ENCODE results near the gene RAP1GAP.

The RAP1GAP gene

GRCh38 chr1:21616372-21616771, 52.8 kb downstream of the RAP1GAP start:
- Mint-ChIP-seq H3K9me3 (no peaks in the 10 kb centered on the region), H3K36me3 (no peaks in the 10 kb centered on the region), H3K27ac (no peak overlapping the region), H3K4me1 (no peaks in the 10 kb centered on the region), H3K4me3 (no peak overlapping the region), H3K27me3 (peaks cover 26 to 28% of the 10 kb centered on the region in 2 donors)
- DNase-seq (no peak), ATAC-seq (replicated peaks) (peak in 1 of 2 donors; percentile 42)

GRCh38 chr1:21614419-21615115, 54.6 kb downstream of the RAP1GAP start:
- ATAC-seq (replicated peaks) = peak; percentile 34 to 44

GRCh38 chr1:21613072-21613867, 55.9 kb downstream of the RAP1GAP start:
- Mint-ChIP-seq H3K4me3 (no peak overlapping the region), H3K36me3 (no peaks in the 10 kb centered on the region), H3K27ac (no peak overlapping the region), H3K9me3 (no peaks in the 10 kb centered on the region), H3K4me1 (no peaks in the 10 kb centered on the region), H3K27me3 (peaks cover 5 to 20% of the 10 kb centered on the region in 2 donors)
- ATAC-seq (replicated peaks) (no peak), DNase-seq (no peak)

More at GRCh38 chr1:21614419-21615115, 54.6 kb downstream of the RAP1GAP start:
- Mint-ChIP-seq H3K9me3 (no peaks in the 10 kb centered on the region), H3K27ac (no peak overlapping the region), H3K36me3 (no peaks in the 10 kb centered on the region), H3K4me3 (no peak overlapping the region), H3K4me1 (no peaks in the 10 kb centered on the region), H3K27me3 (peaks cover 13 to 16% of the 10 kb centered on the region in 2 donors)
- DNase-seq = no peak

- DNase-seq (no peak), ATAC-seq (replicated peaks) (no peak)
- Mint-ChIP-seq H3K9me3 (peaks cover 0 to 5% of the 10 kb centered on the region in 2 donors), H3K4me3 (no peak overlapping the region), H3K4me1 (peaks cover 10 to 12% of the 10 kb centered on the region in 2 donors), H3K27me3 (peaks cover 12 to 29% of the 10 kb centered on the region in 2 donors), H3K36me3 (no peaks in the 10 kb centered on the region), H3K27ac (no peak overlapping the region)
Measured at GRCh38 chr1:21612057-21612456, 57.1 kb downstream of the RAP1GAP start.

- ATAC-seq (replicated peaks) = no peak
- DNase-seq = no peak
- no peak overlapping the region for H3K4me3 Mint-ChIP-seq
- H3K9me3 Mint-ChIP-seq = peaks cover 0 to 5% of the 10 kb centered on the region in 2 donors
- H3K27me3 Mint-ChIP-seq = peaks cover 12 to 35% of the 10 kb centered on the region in 2 donors
- H3K27ac Mint-ChIP-seq = no peak overlapping the region
- peaks cover 10 to 17% of the 10 kb centered on the region in 2 donors for H3K4me1 Mint-ChIP-seq
- no peaks in the 10 kb centered on the region for H3K36me3 Mint-ChIP-seq
Measured at GRCh38 chr1:21610989-21611785, 58.0 kb downstream of the RAP1GAP start.

- ATAC-seq (replicated peaks) = no peak
- Mint-ChIP-seq H3K27ac (no peak overlapping the region), H3K9me3 (peaks cover 0 to 5% of the 10 kb centered on the region in 2 donors), H3K27me3 (peaks cover 17 to 35% of the 10 kb centered on the region in 2 donors), H3K4me3 (no peak overlapping the region), H3K4me1 (peaks cover 11 to 17% of the 10 kb centered on the region in 2 donors), H3K36me3 (no peaks in the 10 kb centered on the region)
- no peak for DNase-seq
Measured at GRCh38 chr1:21610027-21610426, 59.1 kb downstream of the RAP1GAP start.

GRCh38 chr1:21608798-21609197, 60.4 kb downstream of the RAP1GAP start:
- Mint-ChIP-seq H3K27me3 (peaks cover 27 to 45% of the 10 kb centered on the region in 2 donors), H3K27ac (no peak overlapping the region), H3K4me3 (peak overlapping the region in 1 of 2 donors; percentile 18), H3K36me3 (no peaks in the 10 kb centered on the region), H3K4me1 (peaks cover 18 to 25% of the 10 kb centered on the region in 2 donors), H3K9me3 (peaks cover 0 to 5% of the 10 kb centered on the region in 2 donors)
- ATAC-seq (replicated peaks) = no peak
- DNase-seq = no peak

GRCh38 chr1:21607549-21608529, 61.3 kb downstream of the RAP1GAP start:
- peaks cover 31 to 47% of the 10 kb centered on the region in 2 donors for H3K27me3 Mint-ChIP-seq
- peak overlapping the region; percentile 72 for H3K27ac Mint-ChIP-seq
- DNase-seq = peak; percentile 75
- peak; percentile 94 to 95 for ATAC-seq (replicated peaks)
- H3K36me3 Mint-ChIP-seq = no peaks in the 10 kb centered on the region
- H3K9me3 Mint-ChIP-seq = peaks cover 0 to 5% of the 10 kb centered on the region in 2 donors
- H3K4me1 Mint-ChIP-seq = peaks cover 20 to 25% of the 10 kb centered on the region in 2 donors
- peak overlapping the region; percentile 68 to 74 for H3K4me3 Mint-ChIP-seq

GRCh38 chr1:21605964-21606705, 63.0 kb downstream of the RAP1GAP start:
- DNase-seq (no peak), ATAC-seq (replicated peaks) (no peak)
- Mint-ChIP-seq H3K9me3 (peaks cover 0 to 5% of the 10 kb centered on the region in 2 donors), H3K4me3 (no peak overlapping the region), H3K27me3 (peaks cover 38 to 56% of the 10 kb centered on the region in 2 donors), H3K27ac (no peak overlapping the region), H3K36me3 (no peaks in the 10 kb centered on the region), H3K4me1 (peaks cover 20 to 25% of the 10 kb centered on the region in 2 donors)

- Mint-ChIP-seq H3K27me3 (peaks cover 43 to 56% of the 10 kb centered on the region in 2 donors), H3K4me3 (no peak overlapping the region), H3K9me3 (peaks cover 0 to 5% of the 10 kb centered on the region in 2 donors), H3K27ac (no peak overlapping the region), H3K36me3 (no peaks in the 10 kb centered on the region), H3K4me1 (peaks cover 20 to 25% of the 10 kb centered on the region in 2 donors)
- ATAC-seq (replicated peaks) = no peak
- DNase-seq = no peak
Measured at GRCh38 chr1:21605012-21605715, 64.0 kb downstream of the RAP1GAP start.

GRCh38 chr1:21604208-21604957, 64.8 kb downstream of the RAP1GAP start:
- H3K27ac Mint-ChIP-seq = no peak overlapping the region
- peaks cover 20 to 25% of the 10 kb centered on the region in 2 donors for H3K4me1 Mint-ChIP-seq
- H3K36me3 Mint-ChIP-seq = no peaks in the 10 kb centered on the region
- peaks cover 0 to 5% of the 10 kb centered on the region in 2 donors for H3K9me3 Mint-ChIP-seq
- peaks cover 50 to 51% of the 10 kb centered on the region in 2 donors for H3K27me3 Mint-ChIP-seq
- H3K4me3 Mint-ChIP-seq = no peak overlapping the region
- ATAC-seq (replicated peaks) = no peak
- DNase-seq = no peak

All from stimulated activated naive B cell treated with anti-CD40 and anti-IgM and Interleukin-4, amounts not matched to agents 10 μg/mL and 1 μg/mL and 100 μg/mL, for 72 hours (primary cell).